Breast epithelium (tissue), 3 donors: ENCODE data around the gene FOXF1.

Experiments
- POLR2A ChIP-seq: fragments of 450-650 bp; IDR thresholded peaks from one replicate; pipeline ENCODE4 v1.6.1; 2016; ENCODE audit warnings: antibody characterized with exemption, mild to moderate bottlenecking, moderate library complexity
- TF ChIP-seq, protein P1 (sequence below), 3 donors: fragments of 450-650 bp; IDR thresholded peaks; one replicate each; pipeline ENCODE4 v1.5.1; 2016 to 2017; ENCODE audit warnings: antibody characterized with exemption in 3 of 3, mild to moderate bottlenecking in 3 of 3, moderate library complexity in 3 of 3

DNA sequence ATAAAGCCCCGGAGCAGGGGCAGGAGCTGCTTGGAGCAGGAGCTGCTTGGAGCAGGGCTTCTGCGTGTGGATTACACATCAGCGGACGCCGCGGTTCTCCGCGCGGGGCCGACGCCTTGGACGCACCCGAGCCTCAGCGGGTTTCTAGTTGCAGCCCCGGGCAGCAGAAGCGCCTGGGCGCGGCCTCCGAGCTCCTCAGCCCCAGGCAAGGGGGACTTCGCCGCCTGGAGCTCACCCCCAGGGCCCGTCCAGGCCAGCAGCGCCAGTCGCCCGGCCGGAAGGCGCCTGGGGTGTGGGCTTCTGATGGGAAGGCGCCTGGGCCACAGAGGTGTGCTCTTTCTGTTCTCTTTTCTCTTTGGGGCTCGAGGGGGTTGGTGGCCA is 6.3 kb downstream of the FOXF1 start:
- TF ChIP-seq, protein P1, sequence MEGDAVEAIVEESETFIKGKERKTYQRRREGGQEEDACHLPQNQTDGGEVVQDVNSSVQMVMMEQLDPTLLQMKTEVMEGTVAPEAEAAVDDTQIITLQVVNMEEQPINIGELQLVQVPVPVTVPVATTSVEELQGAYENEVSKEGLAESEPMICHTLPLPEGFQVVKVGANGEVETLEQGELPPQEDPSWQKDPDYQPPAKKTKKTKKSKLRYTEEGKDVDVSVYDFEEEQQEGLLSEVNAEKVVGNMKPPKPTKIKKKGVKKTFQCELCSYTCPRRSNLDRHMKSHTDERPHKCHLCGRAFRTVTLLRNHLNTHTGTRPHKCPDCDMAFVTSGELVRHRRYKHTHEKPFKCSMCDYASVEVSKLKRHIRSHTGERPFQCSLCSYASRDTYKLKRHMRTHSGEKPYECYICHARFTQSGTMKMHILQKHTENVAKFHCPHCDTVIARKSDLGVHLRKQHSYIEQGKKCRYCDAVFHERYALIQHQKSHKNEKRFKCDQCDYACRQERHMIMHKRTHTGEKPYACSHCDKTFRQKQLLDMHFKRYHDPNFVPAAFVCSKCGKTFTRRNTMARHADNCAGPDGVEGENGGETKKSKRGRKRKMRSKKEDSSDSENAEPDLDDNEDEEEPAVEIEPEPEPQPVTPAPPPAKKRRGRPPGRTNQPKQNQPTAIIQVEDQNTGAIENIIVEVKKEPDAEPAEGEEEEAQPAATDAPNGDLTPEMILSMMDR (IDR thresholded peaks at IDR 0.05) = no peak
- TF ChIP-seq POLR2A = no peak
